Omental fat pad (tissue), 4 donors: ENCODE results near the gene CELF5. TPM values are rescaled to one million over a fixed set of nuclear protein-coding genes. Genes with fewer than 3 reads are reported as not detected.

Source experiments
- ATAC-seq: fragments of 150-250 bp; one replicate; pipeline ENCODE4 v1.9.1; 2016; ENCODE audit warnings: mild to moderate bottlenecking, moderate library complexity; ENCODE audit not compliant: low FRiP score
- DNase-seq: peaks from one replicate; pipeline ENCODE4 v3.0.0-alpha.2; 2019; ENCODE audit warnings: low spot score
- CTCF ChIP-seq, 3 donors: fragments of 450-650 bp; IDR thresholded peaks; one replicate each; pipeline ENCODE4 v1.5.1; 2016 to 2017; ENCODE audit warnings: antibody characterized with exemption in 3 of 3, mild to moderate bottlenecking in 3 of 3, moderate library complexity in 2 of 3
- total RNA-seq, 4 donors: library from RNA; depleted of rRNA; stranded (reverse); fragments of >200 nt; gene quantifications; one replicate each; pipeline ENCODE4 v1.1.0, GENCODE V29; 2016

The CELF5 gene
- total RNA-seq, 4 donors from 2014 or later: not detected

GRCh38 chr19:3282155-3282554, 57.7 kb downstream of the CELF5 start:
- DNase-seq (no peak), ATAC-seq (no peak)
- TF ChIP-seq CTCF (IDR thresholded peaks at IDR 0.05): no peak

- no peak for TF ChIP-seq CTCF (IDR thresholded peaks at IDR 0.05)
- DNase-seq (no peak), ATAC-seq (no peak)
These were observed 58.1 kb downstream of the CELF5 start for GRCh38 chr19:3282564-3282963.

- DNase-seq (no peak), ATAC-seq (no peak)
- no peak for TF ChIP-seq CTCF (IDR thresholded peaks at IDR 0.05)
These were observed 58.8 kb downstream of the CELF5 start for GRCh38 chr19:3283246-3283751.

- no peak for TF ChIP-seq CTCF (IDR thresholded peaks at IDR 0.05)
- ATAC-seq (no peak), DNase-seq (no peak)
These were observed 59.6 kb downstream of the CELF5 start for GRCh38 chr19:3283886-3284657.

GRCh38 chr19:3284759-3285646, 60.5 kb downstream of the CELF5 start:
- TF ChIP-seq CTCF (IDR thresholded peaks at IDR 0.05): no peak
- peak; percentile 30 for ATAC-seq
- peak; percentile 43 for DNase-seq

- no peak for ATAC-seq
- TF ChIP-seq CTCF (IDR thresholded peaks at IDR 0.05): no peak
- no peak for DNase-seq
These were observed 61.3 kb downstream of the CELF5 start for GRCh38 chr19:3285647-3286176.
